Adrenal gland (tissue), 5 donors: ENCODE data around the gene GPRC5C.

ENCODE experiments used
- POLR2A ChIP-seq, 2 donors: fragments of 450-650 bp; IDR thresholded peaks; one replicate each; pipeline ENCODE4 v1.6.1; 2017; ENCODE audit warnings: antibody characterized with exemption in 2 of 2, mild to moderate bottlenecking in 2 of 2, moderate library complexity in 1 of 2
- TF ChIP-seq, protein P1 (sequence below), 6 experiments: fragments of 450-650 bp in 4 of 6; fragments of 200-600 bp in 2 of 6; sonication (generic) in 1 of 6; IDR thresholded peaks; 1 replicate in 5 of 6; 2 replicates in 1 of 6; pipeline versions ENCODE4 v1.5.1 to v1.8.0; 2016 to 2021; ENCODE audit warnings: antibody characterized with exemption in 6 of 6, mild to moderate bottlenecking in 2 of 6, moderate library complexity in 1 of 6
- donor health status: DM: no; HTN: no; CAD: no.

- TF ChIP-seq POLR2A (IDR thresholded peaks at IDR 0.05), result no peak
- TF ChIP-seq, protein P1, sequence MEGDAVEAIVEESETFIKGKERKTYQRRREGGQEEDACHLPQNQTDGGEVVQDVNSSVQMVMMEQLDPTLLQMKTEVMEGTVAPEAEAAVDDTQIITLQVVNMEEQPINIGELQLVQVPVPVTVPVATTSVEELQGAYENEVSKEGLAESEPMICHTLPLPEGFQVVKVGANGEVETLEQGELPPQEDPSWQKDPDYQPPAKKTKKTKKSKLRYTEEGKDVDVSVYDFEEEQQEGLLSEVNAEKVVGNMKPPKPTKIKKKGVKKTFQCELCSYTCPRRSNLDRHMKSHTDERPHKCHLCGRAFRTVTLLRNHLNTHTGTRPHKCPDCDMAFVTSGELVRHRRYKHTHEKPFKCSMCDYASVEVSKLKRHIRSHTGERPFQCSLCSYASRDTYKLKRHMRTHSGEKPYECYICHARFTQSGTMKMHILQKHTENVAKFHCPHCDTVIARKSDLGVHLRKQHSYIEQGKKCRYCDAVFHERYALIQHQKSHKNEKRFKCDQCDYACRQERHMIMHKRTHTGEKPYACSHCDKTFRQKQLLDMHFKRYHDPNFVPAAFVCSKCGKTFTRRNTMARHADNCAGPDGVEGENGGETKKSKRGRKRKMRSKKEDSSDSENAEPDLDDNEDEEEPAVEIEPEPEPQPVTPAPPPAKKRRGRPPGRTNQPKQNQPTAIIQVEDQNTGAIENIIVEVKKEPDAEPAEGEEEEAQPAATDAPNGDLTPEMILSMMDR (IDR thresholded peaks at IDR 0.05), result no peak
Measured at GRCh38 chr17:74461611-74462010, 29.7 kb downstream of the GPRC5C start.
